GM19043 (cell line): ENCODE data around the gene NKX3-2.

Source experiments
- ATAC-seq: cut with Tn5 transposase; IDR thresholded peaks from one replicate; pipeline ENCODE4 v1.9.1; 2021; ENCODE audit warnings: low read depth; ENCODE audit not compliant: unreplicated experiment

The NKX3-2 gene

DNA sequence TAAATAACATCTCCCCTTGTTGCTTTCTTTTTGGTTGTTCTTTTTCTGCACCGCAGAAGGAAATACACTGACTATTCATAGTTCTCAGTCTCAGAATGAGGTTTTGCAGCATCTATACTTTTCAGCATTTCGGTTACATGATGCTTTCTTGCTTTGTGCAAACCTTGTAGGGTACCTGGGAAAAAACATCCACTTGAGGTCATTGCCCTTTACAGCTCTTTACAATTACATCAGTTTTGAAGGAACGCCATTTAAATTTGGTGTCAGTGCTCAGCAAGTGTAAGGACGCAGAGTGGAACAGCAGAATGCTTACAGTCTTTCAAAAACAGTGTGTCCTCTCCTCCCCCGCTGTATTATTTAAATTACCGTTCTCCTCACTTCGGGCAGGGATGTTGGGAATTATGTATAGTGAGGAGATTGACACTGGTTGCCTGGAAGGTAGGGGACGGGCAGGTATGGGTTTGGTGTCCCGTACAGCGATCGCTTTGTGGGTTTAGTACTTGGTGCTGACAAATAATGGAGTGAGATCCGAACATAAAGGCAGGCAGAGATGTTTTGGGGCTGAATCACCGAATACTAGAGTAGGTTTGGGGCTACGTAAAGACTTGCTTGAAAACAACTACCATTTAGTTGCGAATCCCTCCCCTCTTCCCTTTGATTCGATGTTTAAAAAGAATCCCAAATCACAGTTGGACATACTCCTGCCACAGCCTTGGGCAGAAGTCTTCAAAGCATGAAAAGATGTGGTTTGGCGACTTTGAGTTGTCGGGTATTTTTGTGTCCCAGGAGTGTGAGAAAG, 2.0 kb upstream of the NKX3-2 start:
- ATAC-seq = no peak

- no peak for ATAC-seq
Observed at GRCh38 chr4:13545394-13545808, 1.1 kb upstream of the NKX3-2 start.

- ATAC-seq = peak; percentile 39
Observed at GRCh38 chr4:13544606-13545393, 492 bp upstream of the NKX3-2 start.

DNA sequence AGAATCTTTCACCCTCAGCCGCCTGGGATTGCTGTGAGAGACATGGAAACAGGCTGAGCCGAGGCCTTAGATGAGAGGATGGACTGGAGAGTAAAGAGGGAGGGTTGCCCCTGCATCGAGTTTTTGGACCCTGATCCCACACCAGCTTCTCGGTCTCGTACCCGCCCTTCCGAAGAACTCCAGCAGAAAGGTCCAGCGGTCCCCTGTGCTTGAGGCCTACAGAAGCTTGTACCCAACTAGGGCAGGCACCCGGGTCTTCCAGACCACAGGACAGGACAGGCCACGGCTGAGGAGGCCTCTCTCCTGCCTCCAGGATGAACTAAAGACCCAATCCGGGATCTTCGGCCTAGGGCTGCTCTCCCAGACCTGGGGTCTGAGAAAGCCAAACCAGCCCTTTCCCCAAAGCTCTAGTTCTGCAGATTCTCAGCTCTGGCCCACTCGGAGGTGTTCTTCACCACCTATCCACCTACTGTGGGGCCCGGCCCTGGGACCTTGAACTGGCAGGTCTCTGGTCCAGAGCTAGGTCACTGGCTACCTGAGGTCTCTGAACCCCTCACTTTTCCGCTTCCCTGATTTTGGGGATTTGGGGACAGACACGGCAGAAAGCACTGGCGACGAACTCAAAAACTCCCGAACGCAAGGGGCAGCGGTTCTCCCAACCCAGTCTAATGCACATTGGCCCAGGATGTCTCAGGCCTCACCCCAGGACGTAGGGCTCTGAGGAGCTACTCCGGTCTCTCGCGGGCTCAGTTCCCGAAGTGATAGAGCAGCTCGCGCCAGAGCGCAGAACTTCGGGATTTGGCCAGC, 1.1 kb downstream of the NKX3-2 start:
- no peak for ATAC-seq

DNA sequence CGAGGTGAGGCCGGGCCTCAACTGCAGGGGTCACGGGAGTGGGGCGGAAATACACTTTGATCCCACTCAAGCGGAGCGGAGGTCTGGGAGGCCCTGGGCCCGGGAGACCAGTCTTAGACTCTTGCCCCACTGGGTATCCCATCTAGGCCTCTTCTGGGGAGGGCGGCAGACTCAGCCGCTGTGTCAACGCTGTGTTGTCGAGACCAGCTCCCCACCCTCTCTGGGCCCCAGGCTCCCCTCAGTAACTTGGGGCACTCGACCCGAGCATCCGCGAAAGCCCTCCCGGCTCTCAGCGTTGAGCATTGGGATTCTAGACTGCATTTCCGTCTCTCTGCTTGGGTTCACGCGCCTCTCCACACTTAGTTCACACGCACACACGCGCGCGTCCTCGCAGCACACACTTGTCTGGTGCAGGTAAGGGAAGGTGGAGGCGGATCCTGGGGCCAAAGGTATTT, 1.7 kb downstream of the NKX3-2 start:
- ATAC-seq = no peak

GRCh38 chr4:13541720-13542576, 2.4 kb downstream of the NKX3-2 start:
- no peak for ATAC-seq

- ATAC-seq = no peak
Observed at GRCh38 chr4:13541176-13541604, 3.1 kb downstream of the NKX3-2 start.

DNA sequence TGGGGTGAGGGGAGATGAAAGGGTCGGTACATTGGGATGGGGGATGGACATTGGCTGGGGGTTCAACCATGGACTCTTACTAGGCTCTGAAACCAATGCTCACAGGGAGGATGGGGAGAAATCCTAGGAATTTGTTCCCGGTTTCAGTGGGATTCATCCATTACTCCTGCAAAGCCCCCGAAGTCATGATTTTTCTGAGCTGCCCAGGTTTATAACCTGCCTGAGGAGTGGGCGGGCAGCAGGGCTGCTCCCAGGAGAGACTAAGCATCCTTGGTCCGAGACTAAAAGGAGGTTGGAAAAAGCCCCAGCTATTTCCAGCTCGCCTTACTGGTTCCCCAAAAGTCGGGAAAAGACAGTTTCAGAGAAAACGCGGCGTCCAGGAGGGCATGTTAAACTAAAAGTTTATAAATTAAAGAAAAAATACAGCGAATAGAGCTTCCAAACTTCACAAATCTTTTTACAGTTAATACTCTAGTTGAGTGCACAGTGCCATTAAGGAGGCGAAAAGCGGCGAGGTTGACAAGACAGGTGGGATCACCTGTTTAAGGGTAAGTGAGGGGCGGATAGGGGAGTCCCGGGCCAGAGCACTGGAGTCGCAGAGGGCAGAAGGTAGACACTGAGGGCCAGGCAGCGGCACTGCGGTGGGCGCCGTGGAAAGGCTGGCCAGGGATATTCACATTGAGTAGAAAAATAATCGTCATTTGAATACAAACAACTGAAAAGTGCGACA, 3.7 kb downstream of the NKX3-2 start:
- no peak for ATAC-seq

- ATAC-seq = no peak
Observed at GRCh38 chr4:13539619-13540445, 4.5 kb downstream of the NKX3-2 start.

- no peak for ATAC-seq
Observed at GRCh38 chr4:13539047-13539618, 5.2 kb downstream of the NKX3-2 start.

DNA sequence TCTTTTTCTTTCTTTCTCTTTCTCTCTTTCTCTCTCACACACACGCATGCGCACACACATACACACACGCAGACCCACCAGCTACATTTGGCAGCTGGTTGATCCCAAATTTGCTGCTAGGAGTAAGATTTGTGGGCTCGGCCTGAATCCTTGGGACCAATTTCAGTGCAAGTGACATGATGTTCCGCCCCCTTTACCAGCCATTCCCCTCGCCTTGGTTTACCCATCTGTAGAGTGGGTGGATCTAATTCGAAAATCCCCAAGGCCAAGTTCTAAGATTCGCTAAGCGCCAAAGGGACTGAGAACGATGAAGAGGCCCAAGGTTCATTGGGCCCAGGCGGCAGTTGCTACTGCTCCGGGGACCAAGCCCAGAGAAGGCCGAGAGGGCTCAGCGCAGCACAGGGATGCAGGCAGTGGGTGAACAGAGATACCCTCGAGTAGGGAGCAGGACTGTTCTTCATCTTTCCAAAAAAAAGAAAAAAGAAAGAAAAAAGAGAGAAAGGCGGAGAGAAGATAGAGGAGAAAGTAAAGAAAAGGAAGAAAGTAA, 5.8 kb downstream of the NKX3-2 start:
- no peak for ATAC-seq

GRCh38 chr4:13537832-13538177, 6.5 kb downstream of the NKX3-2 start:
- no peak for ATAC-seq

GRCh38 chr4:13537011-13537831, 7.1 kb downstream of the NKX3-2 start:
- ATAC-seq = no peak

GRCh38 chr4:13536607-13537006, 7.7 kb downstream of the NKX3-2 start:
- ATAC-seq = no peak

GRCh38 chr4:13535708-13536361, 8.5 kb downstream of the NKX3-2 start:
- no peak for ATAC-seq

GRCh38 chr4:13535118-13535517, 9.2 kb downstream of the NKX3-2 start:
- no peak for ATAC-seq
